ENCODE measurements around the gene YPEL2. TPM values are rescaled to one million over a fixed set of nuclear protein-coding genes. Genes with fewer than 3 reads are reported as not detected.

Gene YPEL2
- total RNA-seq, 1 experiment from 2014 or later = 2.9 TPM

DNA sequence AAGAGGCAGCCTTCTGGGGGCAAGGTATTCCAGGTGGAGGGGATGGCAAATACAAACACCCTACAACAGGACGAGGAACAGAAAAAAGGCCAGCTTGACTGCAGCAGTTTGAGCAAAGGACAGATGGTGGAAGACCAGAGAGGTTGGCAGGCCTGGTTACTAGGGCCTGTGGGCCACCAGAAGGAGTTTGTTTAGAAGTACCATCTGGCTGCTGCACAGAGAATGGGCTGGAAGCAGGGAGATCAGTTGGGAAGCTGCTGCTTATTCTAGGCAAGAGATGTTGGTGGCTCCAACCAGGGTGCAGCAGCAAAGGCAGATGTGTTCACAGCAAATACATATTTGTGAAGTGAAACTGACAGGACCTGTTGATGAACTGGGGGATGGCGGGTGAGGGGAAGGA, 2.9 kb upstream of the YPEL2 start:
- no peaks in the 10 kb centered on the region for H3K9me3 ChIP-seq
- no peak overlapping the region for H3K4me3 Mint-ChIP-seq (ENCODE audit: unreplicated experiment)
- peaks cover 26% of the 10 kb centered on the region for H3K4me1 Mint-ChIP-seq (ENCODE audit: low read depth, unreplicated experiment)
- no peaks in the 10 kb centered on the region for H3K36me3 ChIP-seq (ENCODE audit: control insufficient read depth, insufficient read depth, low read length)
- no peaks in the 10 kb centered on the region for H3K9me3 Mint-ChIP-seq (ENCODE audit: unreplicated experiment)
- BruUV-seq (replicated peaks) = no TSS peak
- no peaks in the 10 kb centered on the region for H3K27me3 ChIP-seq (replicated peaks; ENCODE audit: control insufficient read depth, insufficient read depth, low read length)
- no peaks in the 10 kb centered on the region for H3K36me3 Mint-ChIP-seq (ENCODE audit: insufficient read depth, unreplicated experiment)
- H3K27ac Mint-ChIP-seq (ENCODE audit: unreplicated experiment) = no peak overlapping the region
- H3K27me3 Mint-ChIP-seq (ENCODE audit: insufficient read depth, unreplicated experiment) = no peaks in the 10 kb centered on the region
- intact Hi-C loops (cut with micrococcal nuclease; ENCODE audit: unreplicated experiment) = no loop called here
- H3K4me1 ChIP-seq = peaks cover 21% of the 10 kb centered on the region
- ChIA-PET CTCF (interaction anchor here (2.9 kb wide), 1 partner anchor 17 kb away, joined by 26 read pairs; no protein-coding TSS in a partner anchor), POLR2A (no interaction called here)
- H3K4me3 ChIP-seq (ENCODE audit: low read depth, low read length) = no peak overlapping the region
- no peak for DNase-seq
- TF ChIP-seq, protein P1, sequence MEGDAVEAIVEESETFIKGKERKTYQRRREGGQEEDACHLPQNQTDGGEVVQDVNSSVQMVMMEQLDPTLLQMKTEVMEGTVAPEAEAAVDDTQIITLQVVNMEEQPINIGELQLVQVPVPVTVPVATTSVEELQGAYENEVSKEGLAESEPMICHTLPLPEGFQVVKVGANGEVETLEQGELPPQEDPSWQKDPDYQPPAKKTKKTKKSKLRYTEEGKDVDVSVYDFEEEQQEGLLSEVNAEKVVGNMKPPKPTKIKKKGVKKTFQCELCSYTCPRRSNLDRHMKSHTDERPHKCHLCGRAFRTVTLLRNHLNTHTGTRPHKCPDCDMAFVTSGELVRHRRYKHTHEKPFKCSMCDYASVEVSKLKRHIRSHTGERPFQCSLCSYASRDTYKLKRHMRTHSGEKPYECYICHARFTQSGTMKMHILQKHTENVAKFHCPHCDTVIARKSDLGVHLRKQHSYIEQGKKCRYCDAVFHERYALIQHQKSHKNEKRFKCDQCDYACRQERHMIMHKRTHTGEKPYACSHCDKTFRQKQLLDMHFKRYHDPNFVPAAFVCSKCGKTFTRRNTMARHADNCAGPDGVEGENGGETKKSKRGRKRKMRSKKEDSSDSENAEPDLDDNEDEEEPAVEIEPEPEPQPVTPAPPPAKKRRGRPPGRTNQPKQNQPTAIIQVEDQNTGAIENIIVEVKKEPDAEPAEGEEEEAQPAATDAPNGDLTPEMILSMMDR (IDR thresholded peaks at IDR 0.05; ENCODE audit: insufficient read depth in 1 of 2, low read depth in 1 of 2, low read length in 1 of 2, severe bottlenecking in 1 of 2, unreplicated experiment in 1 of 2) = no peak

GRCh38 chr17:59329176-59330052, 2.0 kb upstream of the YPEL2 start:
- Mint-ChIP-seq H3K36me3 (ENCODE audit: insufficient read depth, unreplicated experiment) (no peaks in the 10 kb centered on the region), H3K4me3 (ENCODE audit: unreplicated experiment) (peak overlapping the region; percentile 73), H3K9me3 (ENCODE audit: unreplicated experiment) (no peaks in the 10 kb centered on the region), H3K27me3 (ENCODE audit: insufficient read depth, unreplicated experiment) (peaks cover 4% of the 10 kb centered on the region), H3K27ac (ENCODE audit: unreplicated experiment) (peak overlapping the region; percentile 29), H3K4me1 (ENCODE audit: low read depth, unreplicated experiment) (peaks cover 26% of the 10 kb centered on the region)
- peaks cover 21% of the 10 kb centered on the region for H3K4me1 ChIP-seq
- intact Hi-C loops (cut with micrococcal nuclease; ENCODE audit: unreplicated experiment) = loop anchor here (1.0 kb wide), 4 partner anchors 18 to 111 kb away; no protein-coding TSS in a partner anchor
- H3K27me3 ChIP-seq (replicated peaks; ENCODE audit: control insufficient read depth, insufficient read depth, low read length) = no peaks in the 10 kb centered on the region
- no TSS peak for BruUV-seq (replicated peaks)
- ChIA-PET CTCF (interaction anchor here (0.6 to 2.9 kb wide), 23 partner anchors 10 to 229 kb away, joined by 3 to 26 read pairs (median 4); partner anchors contain the start of genes GDPD1, PRR11 and SKA2), POLR2A (interaction anchor here (0.6 kb wide), 1 partner anchor 19 kb away, joined by 3 read pairs; no protein-coding TSS in a partner anchor)
- H3K4me3 ChIP-seq (ENCODE audit: low read depth, low read length) = no peak overlapping the region
- TF ChIP-seq, protein P1 (IDR thresholded peaks at IDR 0.05; ENCODE audit: insufficient read depth in 1 of 2, low read depth in 1 of 2, low read length in 1 of 2, severe bottlenecking in 1 of 2, unreplicated experiment in 1 of 2) = peak; percentile 89 to 92
- H3K9me3 ChIP-seq = no peaks in the 10 kb centered on the region
- DNase-seq = peak; percentile 80 to 82
- H3K36me3 ChIP-seq (ENCODE audit: control insufficient read depth, insufficient read depth, low read length) = no peaks in the 10 kb centered on the region

GRCh38 chr17:59330053-59330942, 1.2 kb upstream of the YPEL2 start:
- Histone ChIP-seq H3K9me3 (no peaks in the 10 kb centered on the region), H3K36me3 (ENCODE audit: control insufficient read depth, insufficient read depth, low read length) (no peaks in the 10 kb centered on the region), H3K27me3 (replicated peaks; ENCODE audit: control insufficient read depth, insufficient read depth, low read length) (no peaks in the 10 kb centered on the region), H3K4me1 (peaks cover 21% of the 10 kb centered on the region), H3K4me3 (ENCODE audit: low read depth, low read length) (peak overlapping the region; percentile 90)
- TF ChIP-seq, protein P1 (IDR thresholded peaks at IDR 0.05; ENCODE audit: insufficient read depth in 1 of 2, low read depth in 1 of 2, low read length in 1 of 2, severe bottlenecking in 1 of 2, unreplicated experiment in 1 of 2) = no peak
- ChIA-PET CTCF (interaction anchor here (0.6 to 2.9 kb wide), 22 partner anchors 9 to 229 kb away, joined by 3 to 26 read pairs (median 4); partner anchors contain the start of genes GDPD1, PRR11 and SKA2), POLR2A (no interaction called here)
- no peaks in the 10 kb centered on the region for H3K36me3 Mint-ChIP-seq (ENCODE audit: insufficient read depth, unreplicated experiment)
- H3K27me3 Mint-ChIP-seq (ENCODE audit: insufficient read depth, unreplicated experiment) = peaks cover 4% of the 10 kb centered on the region
- no peaks in the 10 kb centered on the region for H3K9me3 Mint-ChIP-seq (ENCODE audit: unreplicated experiment)
- intact Hi-C loops (cut with micrococcal nuclease; ENCODE audit: unreplicated experiment) = no loop called here
- DNase-seq = peak; percentile 63 to 77
- peaks cover 26% of the 10 kb centered on the region for H3K4me1 Mint-ChIP-seq (ENCODE audit: low read depth, unreplicated experiment)
- BruUV-seq (replicated peaks) = no TSS peak
- peak overlapping the region; percentile 73 for H3K4me3 Mint-ChIP-seq (ENCODE audit: unreplicated experiment)
- peak overlapping the region; percentile 29 for H3K27ac Mint-ChIP-seq (ENCODE audit: unreplicated experiment)

Data from Caco-2 (cell line).